Keratinocyte (primary cell): ENCODE measurements around the gene NACAD. TPM values are rescaled to one million over a fixed set of nuclear protein-coding genes. Genes with fewer than 3 reads are reported as not detected.

Source experiments
- DNase-seq: peaks from one replicate; pipeline ENCODE4 v3.0.0-alpha.2; 2011; ENCODE audit warnings: low read depth, missing footprints, low spot score
- FAIRE-seq: peaks from 2 replicates; lab custom pipeline; 2011; peaks lifted over from hg19 to GRCh38; lab: Jason Lieb, UNC
- H2AFZ ChIP-seq: 2 replicates; pipeline ENCODE4 v1.6.0; 2012; ENCODE audit warnings: low read length, control low read depth, inconsistent platforms; ENCODE audit not compliant: control insufficient read depth
- H3K27ac ChIP-seq: 2 replicates; pipeline ENCODE4 v1.5.1; 2011; ENCODE audit warnings: low read length; ENCODE audit not compliant: control insufficient read depth, insufficient read depth
- H3K27me3 ChIP-seq: 3 replicates; pipeline ENCODE4 v1.6.0; 2011; ENCODE audit warnings: low read length; ENCODE audit not compliant: control insufficient read depth, insufficient read depth; ENCODE audit errors: extremely low read depth
- H3K36me3 ChIP-seq, 2 experiments: 2 replicates in 1 of 2; 3 replicates in 1 of 2; pipeline ENCODE4 v1.5.1; 2011; ENCODE audit warnings: low read length in 2 of 2, mild to moderate bottlenecking in 1 of 2; ENCODE audit not compliant: control insufficient read depth in 2 of 2, insufficient read depth in 2 of 2; ENCODE audit errors: extremely low read depth in 1 of 2
- H3K4me1 ChIP-seq: 3 replicates; pipeline ENCODE4 v1.5.1; 2011; ENCODE audit warnings: low read length; ENCODE audit not compliant: control insufficient read depth, insufficient read depth; ENCODE audit errors: extremely low read depth
- H3K4me2 ChIP-seq: 3 replicates; pipeline ENCODE4 v1.6.0; 2011; ENCODE audit warnings: low read depth, low read length; ENCODE audit not compliant: control insufficient read depth, insufficient read depth; ENCODE audit errors: extremely low read depth
- H3K4me3 ChIP-seq, 3 experiments: fragments of 200-600 bp in 1 of 3; sonication (generic) in 1 of 3; 2 replicates in 2 of 3; 3 replicates in 1 of 3; pipeline ENCODE4 v1.5.1; 2011 to 2016; ENCODE audit warnings: low read length in 3 of 3, mild to moderate bottlenecking in 3 of 3, control low read depth in 2 of 3, inconsistent platforms in 1 of 3, low read depth in 1 of 3, mixed read lengths in 1 of 3, mixed run types in 1 of 3, moderate library complexity in 1 of 3; ENCODE audit not compliant: control insufficient read depth in 2 of 3, insufficient read depth in 2 of 3; ENCODE audit errors: extremely low read depth in 1 of 3
- H3K79me2 ChIP-seq: 2 replicates; pipeline ENCODE4 v1.6.0; 2012; ENCODE audit warnings: low read length; ENCODE audit not compliant: control insufficient read depth, insufficient read depth
- H3K9ac ChIP-seq: 3 replicates; pipeline ENCODE4 v1.6.0; 2011; ENCODE audit warnings: low read length; ENCODE audit not compliant: control insufficient read depth, insufficient read depth; ENCODE audit errors: extremely low read depth
- H3K9me1 ChIP-seq: 3 replicates; pipeline ENCODE4 v1.6.0; 2011; ENCODE audit warnings: low read length; ENCODE audit not compliant: control insufficient read depth, insufficient read depth; ENCODE audit errors: extremely low read depth
- H3K9me3 ChIP-seq: 2 replicates; pipeline ENCODE4 v1.5.1; 2012; ENCODE audit warnings: low read depth, low read length; ENCODE audit not compliant: control insufficient read depth
- H4K20me1 ChIP-seq: 3 replicates; pipeline ENCODE4 v1.6.0; 2011; ENCODE audit warnings: low read length; ENCODE audit not compliant: control insufficient read depth, insufficient read depth; ENCODE audit errors: extremely low read depth
- CTCF ChIP-seq, 3 experiments: IDR thresholded peaks in 1 of 3; conservative IDR thresholded peaks in 1 of 3; optimal IDR thresholded peaks in 1 of 3; 2 replicates in 2 of 3; 3 replicates in 1 of 3; pipeline versions ENCODE3 to v1.5.1; 2011; ENCODE audit warnings: low read length in 3 of 3, mild to moderate bottlenecking in 3 of 3, moderate library complexity in 2 of 3, control low read depth in 1 of 3, inconsistent platforms in 1 of 3; ENCODE audit not compliant: insufficient read depth in 2 of 3; ENCODE audit errors: extremely low read depth in 1 of 3
- EZH2 ChIP-seq: IDR thresholded peaks from one replicate; pipeline ENCODE4 v1.6.1; 2012; ENCODE audit warnings: inconsistent platforms, mild to moderate bottlenecking, low read length, moderate library complexity
- dilution Hi-C: fragments of 300-500 bp; cut with MboI; formaldehyde crosslinking; loops from one replicate; pipeline ENCODE4 v1.7.0; 2020; ENCODE audit warnings: low sequenced_read_pairs; ENCODE audit not compliant: extremely low pct_ligation_motif_present
- polyA plus RNA-seq, 5 experiments: library from polyadenylated mRNA; depleted of rRNA in 3 of 5; stranded (reverse) in 3 of 5; stranded (forward) in 1 of 5; unstranded in 1 of 5; fragments of >200 nt; gene quantifications; 1 replicate in 1 of 5; 2 replicates in 3 of 5; 3 replicates in 1 of 5; pipeline versions ENCODE4 v1.2.1 to v1.2.3, GENCODE V29; 2011 to 2012; ENCODE audit warnings: missing spikeins in 2 of 5, low read depth in 1 of 5, low replicate concordance in 1 of 5

Gene NACAD
- polyA plus RNA-seq, 1 donor (not counting 4 experiments of a cell fraction or from before 2014, with no cell fraction given), result 0.14 TPM

- Histone ChIP-seq H3K4me1 (no peaks in the 10 kb centered on the region), H3K4me3 (no peak overlapping the region), H3K79me2 (no peaks in the 10 kb centered on the region), H3K36me3 (no peaks in the 10 kb centered on the region), H3K9me3 (no peaks in the 10 kb centered on the region), H4K20me1 (no peaks in the 10 kb centered on the region), H3K9me1 (no peaks in the 10 kb centered on the region), H3K27ac (no peak overlapping the region), H3K9ac (no peak overlapping the region), H2AFZ (no peak overlapping the region), H3K27me3 (no peaks in the 10 kb centered on the region), H3K4me2 (no peak overlapping the region)
- dilution Hi-C loops, result no loop called here
- no peak for FAIRE-seq
- TF ChIP-seq CTCF (optimal IDR thresholded peaks at IDR 0.05 in 1 of 3, IDR thresholded peaks at IDR 0.05 in 1 of 3, conservative IDR thresholded peaks at IDR 0.05 in 1 of 3; ENCODE audit: extremely low read depth in 1 of 3, insufficient read depth in 2 of 3, low read length in 3 of 3), result no peak
- TF ChIP-seq EZH2, result no peak
- DNase-seq, result no peak
These were observed 35.3 kb upstream of the NACAD start for GRCh38 chr7:45123913-45124710.

GRCh38 chr7:45122975-45123860 is 34.4 kb upstream of the NACAD start:
- Histone ChIP-seq H2AFZ (no peak overlapping the region), H3K4me3 (no peak overlapping the region), H4K20me1 (no peaks in the 10 kb centered on the region), H3K4me2 (no peak overlapping the region), H3K36me3 (no peaks in the 10 kb centered on the region), H3K9me1 (no peaks in the 10 kb centered on the region), H3K27me3 (no peaks in the 10 kb centered on the region), H3K79me2 (no peaks in the 10 kb centered on the region), H3K9ac (no peak overlapping the region), H3K4me1 (no peaks in the 10 kb centered on the region), H3K27ac (no peak overlapping the region), H3K9me3 (no peaks in the 10 kb centered on the region)
- no peak for TF ChIP-seq EZH2
- no peak for DNase-seq
- dilution Hi-C loops, result no loop called here
- no peak for FAIRE-seq
